ENCODE measurements around the gene SORCS3.

The SORCS3 gene

GRCh38 chr10:104780165-104780564, 139.1 kb downstream of the SORCS3 start:
- no peak for DNase-seq

GRCh38 chr10:104780946-104781595, 140.0 kb downstream of the SORCS3 start:
- DNase-seq, result no peak

- no peak for DNase-seq
Measured at GRCh38 chr10:104784452-104784851, 143.4 kb downstream of the SORCS3 start.

GRCh38 chr10:104791471-104791870, 150.4 kb downstream of the SORCS3 start:
- no peak for DNase-seq

- DNase-seq, result no peak
Measured at GRCh38 chr10:104795411-104795810, 154.3 kb downstream of the SORCS3 start.

GRCh38 chr10:104796823-104797222, 155.7 kb downstream of the SORCS3 start:
- DNase-seq, result no peak

GRCh38 chr10:104802941-104803340, 161.9 kb downstream of the SORCS3 start:
- no peak for DNase-seq

GRCh38 chr10:104804880-104805279, 163.8 kb downstream of the SORCS3 start:
- no peak for DNase-seq

- no peak for DNase-seq
Measured at GRCh38 chr10:104806801-104807200, 165.7 kb downstream of the SORCS3 start.

GRCh38 chr10:104807581-104808310, 166.7 kb downstream of the SORCS3 start:
- no peak for DNase-seq

GRCh38 chr10:104809288-104810090, 168.4 kb downstream of the SORCS3 start:
- no peak for DNase-seq

GRCh38 chr10:104811166-104811565, 170.1 kb downstream of the SORCS3 start:
- DNase-seq, result no peak

- DNase-seq, result no peak
Measured at GRCh38 chr10:104816501-104816900, 175.4 kb downstream of the SORCS3 start.

GRCh38 chr10:104819731-104820130, 178.6 kb downstream of the SORCS3 start:
- no peak for DNase-seq

GRCh38 chr10:104822088-104822487, 181.0 kb downstream of the SORCS3 start:
- no peak for DNase-seq

- DNase-seq, result no peak
Measured at GRCh38 chr10:104824380-104825006, 183.4 kb downstream of the SORCS3 start.

GRCh38 chr10:104831272-104831671, 190.2 kb downstream of the SORCS3 start:
- no peak for DNase-seq

- DNase-seq, result no peak
Measured at GRCh38 chr10:104834580-104834979, 193.5 kb downstream of the SORCS3 start.

GRCh38 chr10:104835422-104835821, 194.3 kb downstream of the SORCS3 start:
- DNase-seq, result no peak

- no peak for DNase-seq
Measured at GRCh38 chr10:104842704-104843103, 201.6 kb downstream of the SORCS3 start.

- DNase-seq, result no peak
Measured at GRCh38 chr10:104844073-104844472, 203.0 kb downstream of the SORCS3 start.

- DNase-seq, result no peak
Measured at GRCh38 chr10:104850023-104850422, 208.9 kb downstream of the SORCS3 start.

- no peak for DNase-seq
Measured at GRCh38 chr10:104867966-104868598, 227.0 kb downstream of the SORCS3 start.

Measured in activated CD8-positive, alpha-beta memory T cell treated with anti-CD3 and anti-CD28 coated beads for 24 hours (primary cell).